ENCODE measurements around the gene KLK6.

DNA sequence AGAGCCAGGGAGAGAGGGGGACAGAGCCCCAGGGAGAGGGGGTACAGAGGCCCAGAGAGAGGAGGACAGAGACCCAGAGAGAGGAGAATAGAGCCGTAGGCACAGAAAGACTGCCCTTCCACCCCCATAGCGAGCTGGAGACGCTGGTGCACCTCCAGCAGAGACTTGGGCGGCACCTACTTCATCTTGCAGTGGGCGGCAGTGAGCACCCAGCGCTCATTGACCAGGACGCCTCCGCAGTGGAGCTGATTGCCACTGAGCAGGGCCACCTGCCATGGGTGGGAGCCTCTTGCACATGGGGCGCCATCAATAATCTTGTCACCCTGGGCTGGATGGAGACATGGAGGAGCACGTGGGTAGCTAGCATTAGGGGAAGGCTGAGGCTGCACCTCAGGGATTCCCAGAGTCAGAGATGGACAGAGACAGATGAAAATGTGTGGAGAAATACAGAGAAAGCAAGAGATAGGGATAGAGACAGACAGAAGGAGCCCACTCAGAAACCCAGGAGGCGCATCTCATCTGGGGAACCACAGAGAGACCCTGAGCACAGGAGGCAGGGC lies 12.3 kb upstream of the KLK6 start:
- TF ChIP-seq POLR2A (IDR thresholded peaks at IDR 0.05) (no peak), CTCF (IDR thresholded peaks at IDR 0.05) (no peak), EP300 (IDR thresholded peaks at IDR 0.05) (no peak)

All from tibial nerve (tissue), 4 donors.